ENCODE results near the gene ACOXL.

DNA sequence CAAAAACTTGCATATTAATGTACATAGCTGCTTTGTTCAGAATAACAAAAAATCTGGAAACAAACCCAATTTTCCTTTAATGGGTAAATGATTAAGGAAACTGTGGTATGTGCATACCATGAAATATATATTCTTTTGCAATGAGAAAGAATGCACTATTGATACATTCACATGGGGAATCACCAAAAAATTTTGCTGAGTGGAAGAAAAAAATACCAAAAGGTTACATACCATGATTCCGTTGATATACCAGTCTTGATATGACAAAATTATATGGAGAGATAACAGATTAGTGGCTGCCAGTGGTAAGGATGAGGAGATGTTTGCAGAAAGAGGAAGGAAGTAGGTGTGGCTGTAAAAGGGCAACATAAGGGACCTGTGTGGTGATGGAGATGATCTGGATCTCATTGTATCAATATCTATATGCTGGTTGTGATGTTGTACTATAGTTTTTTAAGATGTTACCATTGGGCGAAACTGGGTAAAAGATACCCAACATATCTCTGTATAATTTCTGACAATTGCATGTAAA lies 333.8 kb downstream of the ACOXL start:
- TF ChIP-seq EZH2phosphoT487 (IDR thresholded peaks at IDR 0.05; ENCODE audit: insufficient read depth, low read depth) (no peak), EZH2 (IDR thresholded peaks at IDR 0.05; ENCODE audit: insufficient read depth, poor library complexity, severe bottlenecking) (no peak)
